Measurements from ENCODE around the gene MDC1.
"Not testable (repeated sequence)": the region's sequence is repeated elsewhere in the genome, so short reads cannot be mapped to it uniquely, and the experiment has no call there.

Gene MDC1, protein sequence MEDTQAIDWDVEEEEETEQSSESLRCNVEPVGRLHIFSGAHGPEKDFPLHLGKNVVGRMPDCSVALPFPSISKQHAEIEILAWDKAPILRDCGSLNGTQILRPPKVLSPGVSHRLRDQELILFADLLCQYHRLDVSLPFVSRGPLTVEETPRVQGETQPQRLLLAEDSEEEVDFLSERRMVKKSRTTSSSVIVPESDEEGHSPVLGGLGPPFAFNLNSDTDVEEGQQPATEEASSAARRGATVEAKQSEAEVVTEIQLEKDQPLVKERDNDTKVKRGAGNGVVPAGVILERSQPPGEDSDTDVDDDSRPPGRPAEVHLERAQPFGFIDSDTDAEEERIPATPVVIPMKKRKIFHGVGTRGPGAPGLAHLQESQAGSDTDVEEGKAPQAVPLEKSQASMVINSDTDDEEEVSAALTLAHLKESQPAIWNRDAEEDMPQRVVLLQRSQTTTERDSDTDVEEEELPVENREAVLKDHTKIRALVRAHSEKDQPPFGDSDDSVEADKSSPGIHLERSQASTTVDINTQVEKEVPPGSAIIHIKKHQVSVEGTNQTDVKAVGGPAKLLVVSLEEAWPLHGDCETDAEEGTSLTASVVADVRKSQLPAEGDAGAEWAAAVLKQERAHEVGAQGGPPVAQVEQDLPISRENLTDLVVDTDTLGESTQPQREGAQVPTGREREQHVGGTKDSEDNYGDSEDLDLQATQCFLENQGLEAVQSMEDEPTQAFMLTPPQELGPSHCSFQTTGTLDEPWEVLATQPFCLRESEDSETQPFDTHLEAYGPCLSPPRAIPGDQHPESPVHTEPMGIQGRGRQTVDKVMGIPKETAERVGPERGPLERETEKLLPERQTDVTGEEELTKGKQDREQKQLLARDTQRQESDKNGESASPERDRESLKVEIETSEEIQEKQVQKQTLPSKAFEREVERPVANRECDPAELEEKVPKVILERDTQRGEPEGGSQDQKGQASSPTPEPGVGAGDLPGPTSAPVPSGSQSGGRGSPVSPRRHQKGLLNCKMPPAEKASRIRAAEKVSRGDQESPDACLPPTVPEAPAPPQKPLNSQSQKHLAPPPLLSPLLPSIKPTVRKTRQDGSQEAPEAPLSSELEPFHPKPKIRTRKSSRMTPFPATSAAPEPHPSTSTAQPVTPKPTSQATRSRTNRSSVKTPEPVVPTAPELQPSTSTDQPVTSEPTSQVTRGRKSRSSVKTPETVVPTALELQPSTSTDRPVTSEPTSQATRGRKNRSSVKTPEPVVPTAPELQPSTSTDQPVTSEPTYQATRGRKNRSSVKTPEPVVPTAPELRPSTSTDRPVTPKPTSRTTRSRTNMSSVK (N-terminal part only)

DNA sequence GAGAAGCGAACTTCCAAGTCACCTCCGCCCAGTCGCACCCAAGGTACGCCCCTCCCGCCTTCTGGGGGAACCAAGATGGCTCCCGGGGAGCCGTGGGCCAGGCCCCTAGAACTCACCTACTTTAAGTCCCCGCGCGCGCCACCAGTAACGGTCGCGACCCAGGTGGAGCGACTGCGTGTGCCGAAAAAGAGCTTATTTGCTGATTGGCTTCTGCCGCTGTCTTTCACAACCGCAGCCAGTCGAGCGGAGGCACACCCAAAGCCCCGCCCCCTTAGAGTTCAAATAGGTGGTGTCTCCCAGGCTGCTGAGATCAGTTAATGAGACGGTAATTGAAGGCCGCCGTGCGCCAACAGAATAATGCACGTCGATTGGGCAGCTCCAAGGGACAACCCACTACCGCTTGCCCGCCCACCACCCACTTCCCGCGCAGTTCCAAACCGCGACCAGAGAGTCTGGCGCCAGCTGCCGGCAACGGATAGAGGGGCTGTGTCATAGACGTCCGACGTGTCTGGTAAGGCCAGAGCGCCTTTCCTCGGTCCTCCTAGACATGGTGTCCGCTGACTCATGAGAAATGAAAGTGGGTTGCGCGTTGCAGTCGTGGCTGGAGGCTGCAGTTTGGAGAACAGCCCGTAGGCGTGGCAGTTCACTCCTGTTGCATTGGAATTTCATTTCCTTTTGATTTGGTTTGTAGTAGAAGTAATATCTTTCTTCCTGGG is at the start of gene MDC1:
TSS of gene MDC1 (minus strand) at position 153 of the 716 bp plus-strand sequence. CDS start 2,106 bp downstream, outside the sequence.
- in situ Hi-C loops (cut with MboI; ENCODE audit: low sequenced_read_pairs) = loop anchor here (5.0 kb wide), 1 partner anchor 35 kb away; no protein-coding TSS in a partner anchor

DNA sequence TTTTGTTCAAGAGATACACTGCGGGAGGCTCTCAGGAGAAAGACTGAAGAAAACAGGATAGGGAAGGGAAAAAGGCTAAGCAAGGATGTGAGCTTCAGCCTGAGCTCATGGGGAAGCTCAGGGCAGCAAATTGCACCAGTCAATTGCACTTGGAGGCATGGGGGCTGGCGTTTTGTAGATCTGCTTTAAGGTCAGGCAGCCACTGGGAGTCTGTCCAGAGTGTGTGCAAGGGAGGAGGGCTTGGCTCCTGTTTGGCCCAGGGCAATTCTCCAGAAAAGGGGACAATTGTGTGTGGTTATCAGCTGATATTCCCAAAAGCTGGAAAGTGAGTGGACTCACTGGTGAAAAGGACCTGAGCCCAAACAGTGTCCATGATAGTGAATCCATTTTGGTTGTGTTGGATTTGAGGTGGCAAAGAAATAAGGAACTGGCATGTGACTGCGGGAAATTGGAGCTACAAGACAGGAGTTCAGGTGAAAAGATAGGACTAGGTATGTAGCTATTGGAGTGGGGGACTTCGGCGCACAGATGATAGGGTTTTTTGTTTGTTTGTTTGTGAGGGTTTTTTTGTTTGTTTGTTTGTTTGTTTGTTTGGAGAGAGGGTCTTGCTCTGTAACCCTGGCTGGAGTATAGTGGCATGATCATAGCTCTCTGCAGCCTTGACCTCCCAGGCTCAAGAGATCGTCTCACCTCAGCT is 49.5 kb upstream of the MDC1 start:
- in situ Hi-C loops (cut with MboI; ENCODE audit: low sequenced_read_pairs) = no loop called here

DNA sequence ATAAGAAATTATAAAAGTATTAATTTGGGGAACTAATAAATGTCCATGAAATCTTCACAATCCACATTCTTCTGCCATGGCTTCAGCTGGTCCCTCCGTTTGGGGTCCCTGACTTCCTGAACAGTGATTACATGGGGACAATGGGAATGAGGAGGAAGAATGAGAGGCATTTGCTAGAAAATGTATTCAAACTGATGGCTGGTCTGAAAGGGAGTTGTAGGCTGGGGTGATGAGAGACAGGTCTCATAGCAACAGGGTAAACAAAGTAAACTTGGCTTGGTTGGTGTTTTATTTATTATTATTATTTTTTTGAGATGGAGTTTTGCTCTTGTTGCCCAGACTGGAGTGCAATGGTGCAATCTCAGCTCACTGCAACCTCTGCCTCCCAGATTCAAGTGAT is 48.4 kb upstream of the MDC1 start:
- in situ Hi-C loops (cut with MboI; ENCODE audit: low sequenced_read_pairs) = not testable (repeated sequence)

DNA sequence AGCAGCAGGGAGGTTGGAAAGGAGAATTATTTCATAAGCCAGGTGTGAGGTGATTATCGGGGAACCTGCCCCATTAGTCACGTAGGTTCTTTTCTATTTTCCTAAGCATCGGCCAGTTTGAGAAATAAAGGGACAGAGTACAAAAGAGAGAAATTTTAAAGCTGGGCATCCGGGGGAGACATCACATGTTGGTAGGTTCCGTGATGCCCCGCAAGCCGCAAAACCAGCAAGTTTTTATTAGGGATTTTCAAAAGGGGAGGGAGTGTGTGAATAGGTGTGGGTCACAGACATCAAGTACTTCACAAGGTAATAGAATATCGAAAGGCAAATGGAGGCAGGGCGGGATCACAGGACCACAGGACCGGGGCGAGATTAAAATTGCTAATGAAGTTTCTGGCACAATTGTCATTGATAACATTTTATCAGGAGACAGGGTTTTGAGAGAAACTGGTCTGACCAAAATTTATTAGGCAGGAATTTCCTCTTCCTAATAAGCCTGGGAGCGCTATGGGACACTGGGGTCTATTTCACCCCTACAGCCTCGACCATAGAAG is 47.5 kb upstream of the MDC1 start:
- in situ Hi-C loops (cut with MboI; ENCODE audit: low sequenced_read_pairs) = not testable (repeated sequence)

DNA sequence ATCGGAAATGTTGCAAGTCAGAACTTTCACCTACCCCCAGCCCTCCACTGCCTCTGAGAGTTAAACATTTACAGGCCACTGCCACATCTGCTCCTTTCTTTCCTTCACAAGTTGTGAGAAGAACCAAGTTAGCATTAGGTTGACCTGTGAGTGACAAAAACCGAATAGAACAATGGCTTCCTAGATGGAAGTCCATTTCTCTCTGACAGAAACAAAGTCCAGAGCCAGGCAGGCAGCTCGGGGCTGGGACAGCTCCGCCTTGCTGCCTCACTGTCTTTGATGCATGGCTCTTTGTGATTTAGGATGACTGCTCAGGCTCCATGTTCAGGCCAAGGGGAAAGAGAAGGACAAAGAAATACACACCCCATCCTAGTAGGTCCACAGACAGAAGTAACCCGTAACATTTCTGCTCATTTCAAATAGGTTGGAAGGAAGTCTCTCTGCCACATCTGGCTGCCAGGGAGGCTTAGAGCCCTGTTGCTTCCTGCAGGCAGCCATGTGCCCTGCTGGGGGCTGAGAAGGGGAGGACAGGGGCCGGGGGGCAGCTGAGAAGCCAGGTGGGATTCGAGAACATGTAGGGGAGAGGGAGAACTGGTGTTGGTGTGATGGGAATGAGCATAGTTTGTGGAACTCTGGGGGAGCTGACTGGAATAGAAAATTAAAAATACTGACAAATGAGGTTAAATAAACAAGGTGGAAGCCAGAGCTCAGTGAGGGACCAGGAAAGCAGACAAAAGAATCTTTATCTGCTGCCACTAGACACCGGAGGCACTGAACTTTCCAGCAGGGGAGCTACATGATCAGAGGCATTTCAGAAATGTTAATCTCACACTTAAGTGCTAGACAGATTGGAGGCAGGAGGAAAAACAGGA is 46.8 kb upstream of the MDC1 start:
- in situ Hi-C loops (cut with MboI; ENCODE audit: low sequenced_read_pairs) = no loop called here

DNA sequence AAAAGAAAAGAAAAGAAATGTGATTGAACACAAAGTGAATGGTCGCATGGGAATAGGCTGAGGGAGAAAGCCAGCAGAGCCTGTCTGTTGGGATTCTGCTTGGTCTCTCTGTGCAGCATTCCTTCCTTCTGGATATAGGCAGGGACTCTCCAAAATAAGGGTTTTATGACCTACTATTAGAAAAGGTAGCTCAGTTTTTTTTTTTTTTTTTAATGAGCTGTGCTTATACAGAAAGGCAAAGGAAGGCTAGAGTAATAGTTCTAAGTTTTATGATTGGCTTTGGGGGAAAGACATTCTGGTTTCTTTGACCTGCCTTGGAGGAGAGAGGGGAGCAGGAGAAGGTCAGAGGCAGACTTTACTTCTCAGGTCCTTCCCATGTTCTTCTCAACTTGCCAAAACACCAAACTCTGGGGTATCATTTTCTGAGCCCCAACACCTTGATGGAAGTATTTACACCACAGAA is 46.1 kb upstream of the MDC1 start:
- in situ Hi-C loops (cut with MboI; ENCODE audit: low sequenced_read_pairs) = no loop called here

DNA sequence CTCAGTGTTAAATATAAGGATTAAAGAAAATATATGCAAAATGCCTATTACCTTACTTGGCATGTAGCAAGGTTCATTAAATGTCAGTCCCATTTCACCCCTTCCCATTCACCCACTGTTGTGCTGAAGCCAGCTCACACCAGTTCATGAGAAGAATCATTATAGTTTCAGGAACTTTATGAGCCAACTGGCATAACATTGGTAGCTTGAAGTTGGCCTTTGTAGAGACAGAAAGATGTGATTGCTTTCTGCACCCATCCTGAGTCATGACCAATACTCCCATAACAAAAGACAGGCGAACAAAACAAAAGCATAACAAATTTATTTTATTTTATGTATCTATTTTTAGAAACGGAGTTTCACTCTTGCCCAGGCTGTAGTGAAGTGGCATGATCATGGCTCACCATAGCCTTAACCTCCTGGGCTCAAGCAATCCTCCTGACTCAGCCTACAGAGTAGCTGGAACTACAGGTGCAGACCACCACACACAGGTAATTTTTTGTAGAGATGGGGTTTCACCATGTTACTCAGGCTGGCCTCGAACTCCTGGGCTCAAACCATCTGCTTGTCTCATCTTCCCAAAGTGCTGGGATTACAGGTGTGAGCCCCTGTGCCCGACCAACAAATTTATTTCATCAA is 44.8 kb upstream of the MDC1 start:
- in situ Hi-C loops (cut with MboI; ENCODE audit: low sequenced_read_pairs) = no loop called here

DNA sequence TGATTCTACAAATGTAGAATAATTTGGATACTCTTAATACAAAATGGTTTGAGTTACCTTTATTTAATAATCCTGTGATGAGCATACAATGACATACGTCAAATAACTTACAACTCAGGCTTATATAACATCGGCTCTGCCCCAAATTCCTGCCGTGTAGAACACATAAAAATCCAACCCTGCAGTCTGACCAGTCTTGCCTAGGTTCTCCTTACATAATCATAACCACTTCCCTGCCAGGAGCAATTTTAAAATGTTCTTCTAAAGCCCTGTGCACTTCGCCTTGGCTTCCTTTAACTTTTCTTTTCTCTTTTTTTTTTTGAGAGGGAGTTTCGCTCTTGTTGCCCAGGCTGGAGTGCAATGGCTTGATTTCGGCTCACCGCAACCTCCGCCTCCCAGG is 43.5 kb upstream of the MDC1 start:
- in situ Hi-C loops (cut with MboI; ENCODE audit: low sequenced_read_pairs) = no loop called here

DNA sequence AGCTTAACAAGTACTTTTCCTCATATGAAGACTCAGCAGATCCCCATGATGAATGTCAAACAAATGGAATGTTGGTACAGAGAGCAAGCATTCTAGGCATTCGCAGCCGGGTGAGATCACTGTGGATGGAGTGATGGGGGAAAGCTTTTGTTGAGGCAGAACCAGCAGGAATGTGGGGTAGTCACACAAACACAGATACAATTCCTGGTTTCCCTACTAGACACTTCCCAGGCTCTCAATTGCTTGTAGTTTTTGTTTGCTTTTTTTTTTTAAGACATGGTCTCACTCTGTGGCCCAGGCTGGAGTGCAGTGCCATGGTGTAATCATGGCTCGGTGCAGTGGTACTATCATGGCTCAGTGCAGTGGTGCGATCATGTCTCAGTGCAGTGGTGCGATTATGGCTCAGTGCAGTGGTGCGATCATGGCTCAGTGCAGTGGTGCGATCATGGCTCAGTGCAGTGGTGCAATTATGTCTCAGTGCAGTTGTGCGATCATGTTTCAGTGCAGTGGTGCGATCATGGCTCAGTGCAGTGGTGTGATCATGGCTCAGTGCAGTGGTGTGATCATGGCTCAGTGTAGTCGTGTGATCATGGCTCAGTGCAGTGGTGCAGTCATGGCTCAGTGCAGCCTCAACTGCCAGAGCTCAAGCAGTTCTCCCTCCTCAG is 42.6 kb upstream of the MDC1 start:
- in situ Hi-C loops (cut with MboI; ENCODE audit: low sequenced_read_pairs) = no loop called here

DNA sequence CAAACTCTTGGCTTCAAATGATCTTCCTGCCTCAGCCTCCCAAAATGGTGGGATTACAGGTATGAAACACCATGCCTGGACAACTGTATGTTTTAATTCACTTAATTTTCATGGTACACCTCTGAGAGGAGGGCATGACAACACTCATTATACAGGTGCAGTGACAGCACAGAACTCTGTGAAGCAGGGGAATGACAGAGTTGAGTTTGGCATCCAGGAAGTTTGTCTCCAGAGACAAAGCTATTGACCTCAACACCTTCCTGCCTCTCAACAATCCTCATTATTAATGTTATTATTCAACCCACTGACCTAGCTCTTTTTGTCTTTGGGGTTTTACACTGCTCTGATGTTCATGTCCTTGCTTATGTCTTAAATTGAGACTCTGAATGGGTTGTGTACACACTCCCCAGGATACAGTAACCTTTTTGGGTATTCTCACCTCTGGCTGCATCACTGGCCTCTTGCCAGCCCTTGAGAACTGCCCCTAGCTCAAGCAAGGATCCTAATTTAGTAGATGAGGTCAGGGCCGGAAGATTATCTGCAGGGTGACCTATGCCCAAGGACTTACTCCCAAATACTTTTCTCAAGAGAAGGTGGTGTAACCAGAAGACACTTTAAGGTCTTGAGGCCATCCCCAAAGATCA is 40.3 kb upstream of the MDC1 start:
- in situ Hi-C loops (cut with MboI; ENCODE audit: low sequenced_read_pairs) = no loop called here

DNA sequence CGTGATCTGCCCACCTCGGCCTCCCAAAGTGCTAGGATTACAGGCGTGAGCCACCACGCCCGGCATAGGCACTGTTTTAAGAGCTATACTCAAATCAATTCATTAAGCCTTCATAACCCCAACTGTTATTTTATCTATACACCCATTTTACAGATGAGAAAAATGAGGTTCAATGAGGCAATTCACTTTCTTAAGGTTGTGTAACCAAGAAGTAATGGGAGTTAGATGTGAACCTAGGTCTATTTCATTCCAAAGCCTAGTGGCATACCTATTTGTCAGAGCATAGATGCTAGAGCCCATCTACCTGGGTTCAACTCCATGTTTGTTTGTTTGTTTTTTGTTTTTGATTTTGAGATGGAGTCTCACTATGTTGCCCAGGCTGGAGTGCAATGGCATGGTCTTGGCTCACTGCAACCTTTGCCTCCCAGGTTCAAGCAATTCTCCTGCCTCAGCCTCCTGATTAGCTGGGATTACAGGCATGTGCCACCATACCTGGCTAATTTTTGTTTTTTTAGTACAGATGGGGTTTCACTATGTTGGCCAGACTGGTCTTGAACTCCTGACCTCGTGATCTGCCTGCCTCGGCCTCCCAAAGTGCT is 39.4 kb upstream of the MDC1 start:
- in situ Hi-C loops (cut with MboI; ENCODE audit: low sequenced_read_pairs) = not testable (repeated sequence)

DNA sequence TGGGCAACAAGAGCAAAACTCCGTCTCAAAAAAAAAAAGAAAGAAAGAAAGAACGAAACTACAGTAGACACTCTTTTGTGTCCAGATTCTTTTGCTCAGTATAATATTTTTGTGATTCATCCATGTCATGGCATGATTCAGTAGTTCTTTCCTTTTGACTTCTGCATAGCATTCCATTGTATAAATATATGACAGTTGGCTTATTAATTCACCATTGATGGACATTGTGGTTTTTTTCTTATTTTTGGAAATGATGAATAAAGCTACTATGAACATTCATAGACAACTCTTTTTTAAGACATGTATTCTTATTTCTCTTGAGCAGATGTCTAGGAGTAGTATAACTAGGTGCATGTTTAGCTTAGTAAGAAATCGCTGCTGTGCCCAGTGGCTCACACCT is 37.5 kb upstream of the MDC1 start:
- in situ Hi-C loops (cut with MboI; ENCODE audit: low sequenced_read_pairs) = no loop called here

DNA sequence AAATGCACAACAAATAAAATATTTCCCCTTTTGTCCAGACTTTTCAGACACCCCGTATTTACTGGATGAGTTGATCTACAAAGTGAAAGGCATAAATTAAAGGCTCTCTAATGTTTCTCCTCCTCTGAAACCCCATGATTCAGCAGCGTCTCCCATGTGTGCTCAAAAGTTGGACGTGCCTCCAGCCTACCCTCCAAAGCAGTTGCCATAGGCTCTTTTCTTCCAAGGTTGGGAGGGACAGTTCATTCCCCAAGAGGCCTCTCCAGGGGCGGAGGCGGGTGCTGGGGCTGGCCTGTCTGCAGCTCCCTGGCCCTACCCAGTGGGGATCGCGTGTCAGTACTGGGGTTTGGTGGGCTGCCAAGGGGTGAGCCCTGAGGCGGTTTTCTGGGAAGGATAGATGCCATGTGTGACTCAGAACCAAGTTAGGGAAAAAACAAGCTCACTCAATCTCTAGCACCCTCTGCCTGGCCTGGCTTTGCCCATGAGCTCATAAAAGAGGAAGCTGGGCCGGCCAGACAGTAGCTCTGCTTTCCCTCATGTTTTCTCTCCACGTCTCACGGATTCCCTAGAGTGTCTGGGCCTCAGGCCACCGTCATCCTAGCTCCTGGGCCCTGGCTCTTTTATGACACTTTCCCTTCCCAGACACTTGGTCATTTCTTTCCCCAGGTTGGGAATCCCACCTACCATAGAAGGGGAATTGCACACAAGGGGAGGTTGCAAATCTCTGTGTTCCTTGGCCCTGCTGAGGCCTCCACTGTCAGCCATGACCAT is 35.3 kb upstream of the MDC1 start:
- in situ Hi-C loops (cut with MboI; ENCODE audit: low sequenced_read_pairs) = no loop called here

DNA sequence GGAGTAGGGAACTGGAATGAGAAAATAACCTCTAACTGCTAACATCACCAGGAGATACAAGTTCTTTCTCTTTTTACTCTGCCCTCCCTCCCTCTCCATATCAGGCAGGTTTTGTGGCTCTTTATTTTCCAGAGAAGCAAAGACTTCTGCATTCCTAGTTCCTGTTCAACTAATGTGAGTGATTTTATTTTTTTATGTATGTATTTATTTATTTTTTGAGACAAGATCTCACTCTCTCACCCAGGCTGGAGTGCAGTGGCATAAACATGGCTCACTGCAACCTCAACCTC is 33.2 kb upstream of the MDC1 start:
- in situ Hi-C loops (cut with MboI; ENCODE audit: low sequenced_read_pairs) = no loop called here

DNA sequence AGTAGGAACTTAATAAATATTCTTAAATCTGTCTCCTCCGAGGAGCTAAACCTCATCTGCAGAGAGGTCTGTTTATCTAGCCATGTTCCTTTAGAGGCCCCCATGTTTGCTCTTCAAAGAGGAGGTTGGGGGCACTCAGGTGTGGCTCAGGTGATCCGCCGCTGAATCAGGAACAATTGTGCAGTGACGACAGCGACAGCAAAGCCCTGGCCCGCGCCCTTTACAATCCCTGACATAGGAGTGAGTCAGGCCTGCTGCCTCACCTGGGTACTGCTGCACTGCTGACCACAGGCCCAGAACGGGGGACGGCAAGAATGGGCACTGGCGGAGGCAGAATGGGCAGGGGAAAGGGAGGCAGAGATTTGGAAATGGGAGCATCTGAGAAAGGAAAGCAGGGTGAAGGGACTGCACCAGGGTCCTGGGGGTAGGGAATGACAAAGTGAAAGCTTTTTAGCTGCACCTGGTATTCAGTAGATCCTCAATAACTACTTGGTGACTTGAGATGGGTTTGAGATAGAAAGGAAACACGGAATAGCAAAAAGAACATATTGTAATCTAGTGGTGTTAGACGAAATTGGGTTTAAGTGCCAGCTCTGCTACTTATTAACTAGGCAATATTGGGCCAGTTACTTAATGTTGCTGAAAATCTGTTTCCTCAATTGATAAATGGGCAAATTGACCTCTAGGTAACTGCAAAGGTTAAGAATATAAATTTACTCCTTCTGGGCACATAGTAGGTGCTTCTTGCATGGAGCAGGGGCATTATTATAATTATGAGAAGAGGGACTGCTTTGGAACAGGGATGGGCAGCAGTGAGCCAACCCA is 32.7 kb upstream of the MDC1 start:
- in situ Hi-C loops (cut with MboI; ENCODE audit: low sequenced_read_pairs) = loop anchor here (10.0 kb wide), 1 partner anchor 75 kb away; no protein-coding TSS in a partner anchor

Data from HL-60/S4 (cell line).